Measurements from ENCODE around the gene UBAP2L.
"Not testable (repeated sequence)": the region's sequence is repeated elsewhere in the genome, so short reads cannot be mapped to it uniquely, and the experiment has no call there.

Gene UBAP2L

GRCh38 chr1:154198756-154199562 lies 21.8 kb upstream of the UBAP2L start:
- DNase-seq (ENCODE audit: low read depth): peak; percentile 11

GRCh38 chr1:154199563-154199879 lies 21.2 kb upstream of the UBAP2L start:
- DNase-seq (ENCODE audit: low read depth): no peak

DNA sequence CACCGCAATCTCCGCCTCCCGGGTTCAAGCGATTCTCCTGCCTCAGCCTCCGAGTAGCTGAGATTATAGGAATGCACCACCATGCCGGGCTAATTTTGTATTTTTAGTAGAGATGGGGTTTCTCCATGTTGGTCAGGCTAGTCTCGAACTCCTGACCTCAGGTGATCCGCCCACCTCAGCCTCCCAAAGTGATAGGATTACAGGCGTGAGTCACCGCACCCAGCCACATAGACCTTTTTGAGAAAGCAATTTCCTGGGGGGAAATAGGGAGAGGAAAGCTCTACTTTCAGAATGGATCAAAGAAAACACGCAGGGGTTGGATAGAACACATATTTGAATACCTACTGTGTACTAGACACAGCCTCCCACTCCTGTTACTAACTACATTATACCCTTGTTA lies 15.0 kb upstream of the UBAP2L start:
- DNase-seq (ENCODE audit: low read depth): not testable (repeated sequence)

DNA sequence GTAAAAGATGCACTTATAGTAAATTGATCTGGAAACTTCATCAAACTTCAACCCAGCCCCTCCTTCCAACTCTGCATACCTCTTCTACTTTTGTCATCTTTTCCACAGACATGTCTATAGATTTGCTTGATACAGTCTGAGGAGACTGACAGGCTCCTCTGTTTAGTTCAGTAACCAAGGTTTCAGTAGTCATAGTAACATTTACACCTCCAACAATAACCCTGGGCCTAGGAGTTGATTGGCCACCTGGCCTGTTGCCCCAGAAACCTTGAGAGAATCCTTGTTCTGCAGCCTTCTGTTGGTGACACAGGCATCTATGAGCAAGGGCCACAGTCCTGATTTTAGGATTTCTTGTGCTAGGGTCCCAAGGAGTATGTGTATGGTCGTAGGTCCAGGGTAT lies 14.6 kb upstream of the UBAP2L start, which contains the start of gene CFAP141:
TSS of gene CFAP141 (minus strand) at position 138 of the 400 bp plus-strand sequence. CDS start at position 112, 26 bp downstream.
- no peak for DNase-seq (ENCODE audit: low read depth)

DNA sequence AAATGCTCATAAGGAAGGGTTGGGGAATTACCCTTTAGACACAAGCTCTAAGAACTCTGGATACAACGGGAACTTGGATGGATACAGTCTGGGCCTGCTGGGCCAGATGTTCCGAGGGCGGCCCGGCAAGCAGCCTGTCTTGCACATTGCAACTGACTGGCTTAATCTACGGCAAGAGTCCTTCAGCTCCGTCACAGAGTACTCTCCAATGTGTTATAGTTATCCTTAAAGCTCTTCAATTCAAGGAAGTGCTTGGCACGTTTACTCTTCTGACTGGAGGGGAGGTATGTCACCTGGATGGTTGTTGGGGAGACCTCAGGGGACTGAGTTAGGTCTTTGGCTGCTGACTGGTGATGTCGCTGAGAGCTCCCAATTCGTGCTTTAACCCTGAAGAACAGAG lies 13.5 kb upstream of the UBAP2L start:
- no peak for DNase-seq (ENCODE audit: low read depth)

DNA sequence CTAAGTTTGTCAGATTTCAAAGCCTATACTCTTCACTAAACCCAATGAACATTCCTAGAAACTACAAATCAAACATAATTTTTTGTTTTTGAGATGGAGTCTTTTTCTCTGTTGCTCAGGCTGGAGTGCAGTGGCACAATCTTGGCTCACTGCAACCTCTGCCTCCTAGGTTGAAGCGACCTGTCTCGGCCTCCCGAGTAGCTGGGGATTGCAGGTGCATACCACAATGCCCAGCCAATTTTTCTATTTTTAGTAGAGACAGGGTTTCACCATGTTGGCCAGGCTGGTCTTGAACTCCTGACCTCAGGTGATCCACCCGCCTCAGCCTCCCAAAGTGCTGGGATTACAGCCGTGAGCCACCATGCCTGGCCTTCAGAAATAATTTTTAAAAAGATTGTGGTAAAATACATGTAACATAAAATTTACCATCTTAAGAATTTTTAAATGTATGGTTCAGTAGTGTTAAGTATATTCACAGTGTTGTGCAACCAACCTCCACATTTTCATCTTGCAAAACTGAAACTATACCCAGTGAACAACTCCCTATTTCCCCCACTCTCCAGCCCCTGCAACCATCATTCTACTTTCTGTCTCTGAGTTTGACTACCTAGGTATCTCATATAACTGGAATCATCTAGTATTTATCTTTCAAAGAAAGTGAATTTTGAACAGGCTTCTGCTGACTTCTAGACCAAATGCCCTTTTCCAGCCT lies 11.9 kb upstream of the UBAP2L start:
- no peak for DNase-seq (ENCODE audit: low read depth)

DNA sequence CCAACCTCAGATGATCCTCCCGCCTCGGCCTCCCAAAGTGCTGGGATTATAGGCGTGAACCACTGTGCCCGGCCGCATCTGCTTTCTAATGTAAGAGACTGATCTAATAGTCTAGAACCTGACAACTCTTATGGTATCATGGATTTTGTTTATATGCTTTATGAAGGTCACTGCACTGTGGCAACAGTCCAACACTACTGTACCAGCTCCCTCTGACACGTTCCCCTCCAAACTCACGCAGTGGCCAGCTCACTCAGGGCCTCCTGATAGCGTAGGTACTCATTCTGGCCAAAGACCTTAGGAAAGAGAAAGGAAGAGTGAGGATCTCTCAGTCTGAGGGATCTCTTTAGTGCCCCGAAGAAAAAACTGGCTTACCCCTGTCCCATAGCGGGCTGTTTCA lies 8.7 kb upstream of the UBAP2L start:
- no peak for DNase-seq (ENCODE audit: low read depth)

- DNase-seq (ENCODE audit: low read depth): no peak
Measured at GRCh38 chr1:154213274-154213673, 7.5 kb upstream of the UBAP2L start.

- no peak for DNase-seq (ENCODE audit: low read depth)
Measured at GRCh38 chr1:154218545-154218944, 2.2 kb upstream of the UBAP2L start.

GRCh38 chr1:154219541-154219940 lies 1.2 kb upstream of the UBAP2L start:
- no peak for DNase-seq (ENCODE audit: low read depth)

DNA sequence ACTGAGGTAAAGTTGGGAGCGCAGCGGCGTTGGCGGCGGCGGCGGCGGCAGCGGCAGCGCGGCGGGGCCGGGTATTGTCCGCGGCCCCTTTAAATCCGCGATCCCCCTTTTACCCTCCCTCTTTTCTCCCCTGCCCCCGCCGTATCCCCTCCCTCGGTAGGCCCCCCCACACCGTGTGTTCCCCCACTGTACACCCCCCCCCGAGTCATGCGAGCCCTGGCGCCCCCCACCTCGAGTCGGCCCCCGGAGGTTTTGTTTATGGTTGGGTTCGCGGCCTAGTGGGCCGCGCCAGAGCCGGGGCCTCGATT lies 169 bp downstream of the UBAP2L start:
- no peak for DNase-seq (ENCODE audit: low read depth)

GRCh38 chr1:154221278-154222001 lies 685 bp downstream of the UBAP2L start:
- DNase-seq (ENCODE audit: low read depth): peak; percentile 46

GRCh38 chr1:154222518-154222917 lies 1.8 kb downstream of the UBAP2L start:
- DNase-seq (ENCODE audit: low read depth): no peak

DNA sequence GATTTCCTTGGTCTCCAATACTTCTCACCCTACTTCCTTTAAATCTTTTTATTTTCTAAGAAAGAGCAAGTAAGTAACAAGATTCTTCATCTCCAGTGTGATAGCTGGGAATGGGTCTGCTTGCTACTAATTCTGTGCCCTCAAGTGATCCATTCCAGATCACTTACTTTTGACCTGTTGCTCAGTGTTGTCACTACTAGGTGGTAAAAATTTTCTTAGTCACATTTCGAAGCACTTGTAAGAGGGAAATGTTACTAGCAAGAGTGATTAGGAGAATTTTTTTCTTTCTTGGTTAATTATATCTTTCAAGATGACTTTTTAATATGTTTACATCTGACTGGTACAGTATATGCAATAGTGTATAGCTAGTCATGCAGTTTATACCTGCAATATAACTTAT lies 2.2 kb downstream of the UBAP2L start:
- DNase-seq (ENCODE audit: low read depth): no peak

- DNase-seq (ENCODE audit: low read depth): no peak
Measured at GRCh38 chr1:154223621-154224020, 2.9 kb downstream of the UBAP2L start.

GRCh38 chr1:154225370-154225769 lies 4.6 kb downstream of the UBAP2L start:
- no peak for DNase-seq (ENCODE audit: low read depth)

DNA sequence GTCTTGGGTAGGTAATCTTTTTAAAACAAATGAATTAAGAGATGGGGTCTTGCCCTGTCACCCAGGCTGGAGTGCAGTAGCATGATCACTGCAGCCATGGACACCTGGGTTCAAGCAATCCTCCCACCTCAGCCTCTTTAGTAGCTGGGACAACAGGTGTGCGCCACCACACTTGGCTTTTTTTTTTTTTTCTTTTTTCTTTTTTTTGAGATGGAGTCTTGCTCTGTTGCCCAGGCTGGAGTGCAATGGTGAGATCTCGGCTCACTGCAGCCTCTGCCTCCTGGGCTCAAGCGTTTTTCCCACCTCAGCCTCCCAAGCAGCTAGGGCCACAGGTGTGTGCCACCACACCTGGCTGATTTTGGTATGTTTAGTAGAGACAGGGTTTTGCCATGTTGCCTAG lies 10.4 kb downstream of the UBAP2L start:
- DNase-seq (ENCODE audit: low read depth): not testable (repeated sequence)

GRCh38 chr1:154233127-154233526 lies 12.4 kb downstream of the UBAP2L start:
- not testable (repeated sequence) for DNase-seq (ENCODE audit: low read depth)

GRCh38 chr1:154236855-154237254 lies 16.1 kb downstream of the UBAP2L start:
- no peak for DNase-seq (ENCODE audit: low read depth)

- no peak for DNase-seq (ENCODE audit: low read depth)
Measured at GRCh38 chr1:154237435-154237834, 16.7 kb downstream of the UBAP2L start.

DNA sequence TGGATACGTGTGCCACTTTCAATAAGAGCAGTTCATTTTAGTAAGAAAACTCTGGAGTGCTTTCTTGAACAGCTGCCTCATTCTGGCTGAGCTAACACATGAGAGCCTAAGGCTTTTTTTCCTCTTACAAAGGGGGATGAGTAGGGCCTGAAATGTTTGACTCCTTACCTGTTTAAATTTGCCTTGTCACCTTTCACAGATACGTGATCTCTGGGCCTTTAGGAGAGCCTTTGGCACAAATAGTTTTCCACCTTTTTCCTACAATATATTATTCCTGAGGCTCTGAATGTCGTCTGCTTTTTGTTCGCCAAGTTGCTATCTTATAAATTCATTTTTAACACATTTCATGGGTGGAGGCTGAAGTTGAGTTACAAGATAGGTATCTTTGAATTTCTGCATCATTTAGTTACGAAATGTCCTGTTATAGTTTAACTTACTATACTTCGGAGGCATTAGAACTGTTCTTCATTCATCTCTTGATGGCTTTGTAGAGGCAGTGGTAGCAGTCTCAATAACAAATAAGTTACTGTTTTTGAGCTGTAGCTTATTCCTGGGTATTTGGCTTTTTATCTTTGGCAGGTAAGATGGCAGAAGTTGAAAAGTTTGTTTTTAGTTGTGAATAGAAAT lies 17.2 kb downstream of the UBAP2L start:
- DNase-seq (ENCODE audit: low read depth): no peak

DNA sequence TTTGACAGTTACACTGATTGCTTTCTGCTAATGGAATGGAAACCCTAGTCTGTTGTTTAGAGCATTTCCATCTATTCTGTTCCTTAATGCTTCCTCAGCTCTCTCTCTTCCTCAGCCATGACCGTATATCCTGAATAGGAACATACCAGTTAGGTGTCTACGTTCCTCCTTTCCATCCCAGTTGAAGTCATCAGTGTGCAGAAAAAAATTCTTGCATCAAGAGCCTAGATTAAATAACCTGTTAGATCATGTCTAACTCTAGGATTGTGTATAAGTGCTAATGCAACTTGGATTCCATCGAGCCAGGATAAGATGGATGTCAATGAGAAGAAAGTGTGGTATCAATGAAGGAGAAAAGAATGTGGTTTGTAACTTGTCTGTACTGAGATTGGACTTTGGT lies 18.7 kb downstream of the UBAP2L start:
- no peak for DNase-seq (ENCODE audit: low read depth)
